CD4-positive, alpha-beta T cell treated with Interleukin-17A for 4 hours (primary cell): ENCODE results near the gene RNF150.
A peak's percentile ranks its signal among the peaks of the same experiment; 100 is the strongest.

Source experiments
- DNase-seq: peaks from one replicate; pipeline ENCODE4 v3.0.0-alpha.2; 2020; ENCODE audit warnings: mixed read lengths

Gene RNF150

GRCh38 chr4:140903522-140904475 lies 229.5 kb downstream of the RNF150 start:
- no peak for DNase-seq

GRCh38 chr4:140901736-140902336 lies 231.4 kb downstream of the RNF150 start:
- no peak for DNase-seq

GRCh38 chr4:140893939-140894338 lies 239.3 kb downstream of the RNF150 start:
- DNase-seq = no peak

GRCh38 chr4:140888054-140888453 lies 245.2 kb downstream of the RNF150 start:
- DNase-seq = no peak

GRCh38 chr4:140887467-140887866 lies 245.8 kb downstream of the RNF150 start:
- DNase-seq = no peak

GRCh38 chr4:140884431-140885058 lies 248.7 kb downstream of the RNF150 start:
- no peak for DNase-seq

- no peak for DNase-seq
These were observed 255.5 kb downstream of the RNF150 start for GRCh38 chr4:140877781-140878180.

- DNase-seq = no peak
These were observed 256.5 kb downstream of the RNF150 start for GRCh38 chr4:140876615-140877364.

- DNase-seq = no peak
These were observed 257.4 kb downstream of the RNF150 start for GRCh38 chr4:140875746-140876452.

- DNase-seq = no peak
These were observed 259.2 kb downstream of the RNF150 start for GRCh38 chr4:140874056-140874455.

- DNase-seq = no peak
These were observed 261.9 kb downstream of the RNF150 start for GRCh38 chr4:140871368-140871767.

- DNase-seq = no peak
These were observed 262.8 kb downstream of the RNF150 start for GRCh38 chr4:140870427-140870826.

GRCh38 chr4:140869446-140869845 lies 263.8 kb downstream of the RNF150 start:
- no peak for DNase-seq

- no peak for DNase-seq
These were observed 265.9 kb downstream of the RNF150 start for GRCh38 chr4:140867356-140867755.

GRCh38 chr4:140866492-140867005 lies 266.7 kb downstream of the RNF150 start:
- no peak for DNase-seq

GRCh38 chr4:140865253-140866217 lies 267.7 kb downstream of the RNF150 start:
- DNase-seq = no peak

GRCh38 chr4:140863197-140863596 lies 270.1 kb downstream of the RNF150 start:
- no peak for DNase-seq

GRCh38 chr4:140862177-140862442 lies 271.2 kb downstream of the RNF150 start:
- no peak for DNase-seq

GRCh38 chr4:140861359-140862176 lies 271.7 kb downstream of the RNF150 start:
- peak; percentile 46 for DNase-seq

- DNase-seq = no peak
These were observed 274.4 kb downstream of the RNF150 start for GRCh38 chr4:140858897-140859296.
